ENCODE measurements around the gene NAPG.

The NAPG gene

DNA sequence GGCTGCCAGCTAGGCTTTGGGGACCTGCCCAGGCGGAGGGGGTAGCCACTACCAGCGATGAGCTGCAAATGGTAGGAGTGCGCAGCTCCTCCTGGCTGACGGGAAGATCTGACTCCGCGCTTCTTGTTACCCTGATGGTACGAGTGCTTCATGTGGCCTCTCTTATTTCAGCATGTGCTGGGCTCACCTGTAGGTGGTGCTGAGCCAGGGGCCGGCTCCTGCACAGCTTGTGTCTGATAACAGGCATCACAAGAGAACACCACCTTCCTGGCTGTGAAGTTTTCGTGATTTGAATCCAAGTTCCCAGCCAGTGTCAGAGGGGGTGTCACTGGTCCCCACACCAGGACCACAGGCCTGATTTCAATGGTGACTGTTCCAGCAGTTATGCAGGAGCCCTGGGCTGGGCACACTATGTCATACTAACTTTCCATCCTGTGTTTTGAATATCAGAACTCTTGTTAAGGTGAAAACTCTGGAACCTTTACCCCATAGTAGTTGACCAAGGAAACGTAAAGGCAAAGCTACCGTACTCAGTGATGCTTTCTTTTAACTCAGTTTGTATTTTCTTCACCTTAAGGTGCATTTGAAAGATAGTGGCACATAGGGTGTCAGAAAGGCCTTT is 43.4 kb upstream of the NAPG start:
- Histone ChIP-seq H3K27me3 (no peaks in the 10 kb centered on the region), H3K27ac (no peak overlapping the region), H3K36me3 (peaks cover 4 to 38% (median 16%) of the 10 kb centered on the region in 3 donors), H3K9me3 (no peaks in the 10 kb centered on the region), H3K4me3 (no peak overlapping the region), H3K4me1 (peaks cover 0 to 2% (median under 1%) of the 10 kb centered on the region in 4 donors)
- intact Hi-C loops (cut with DNase I; ENCODE audit: low total_unique reads): no loop called here
- DNase-seq: no peak
- TF ChIP-seq, protein P1, sequence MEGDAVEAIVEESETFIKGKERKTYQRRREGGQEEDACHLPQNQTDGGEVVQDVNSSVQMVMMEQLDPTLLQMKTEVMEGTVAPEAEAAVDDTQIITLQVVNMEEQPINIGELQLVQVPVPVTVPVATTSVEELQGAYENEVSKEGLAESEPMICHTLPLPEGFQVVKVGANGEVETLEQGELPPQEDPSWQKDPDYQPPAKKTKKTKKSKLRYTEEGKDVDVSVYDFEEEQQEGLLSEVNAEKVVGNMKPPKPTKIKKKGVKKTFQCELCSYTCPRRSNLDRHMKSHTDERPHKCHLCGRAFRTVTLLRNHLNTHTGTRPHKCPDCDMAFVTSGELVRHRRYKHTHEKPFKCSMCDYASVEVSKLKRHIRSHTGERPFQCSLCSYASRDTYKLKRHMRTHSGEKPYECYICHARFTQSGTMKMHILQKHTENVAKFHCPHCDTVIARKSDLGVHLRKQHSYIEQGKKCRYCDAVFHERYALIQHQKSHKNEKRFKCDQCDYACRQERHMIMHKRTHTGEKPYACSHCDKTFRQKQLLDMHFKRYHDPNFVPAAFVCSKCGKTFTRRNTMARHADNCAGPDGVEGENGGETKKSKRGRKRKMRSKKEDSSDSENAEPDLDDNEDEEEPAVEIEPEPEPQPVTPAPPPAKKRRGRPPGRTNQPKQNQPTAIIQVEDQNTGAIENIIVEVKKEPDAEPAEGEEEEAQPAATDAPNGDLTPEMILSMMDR (IDR thresholded peaks at IDR 0.05): no peak

DNA sequence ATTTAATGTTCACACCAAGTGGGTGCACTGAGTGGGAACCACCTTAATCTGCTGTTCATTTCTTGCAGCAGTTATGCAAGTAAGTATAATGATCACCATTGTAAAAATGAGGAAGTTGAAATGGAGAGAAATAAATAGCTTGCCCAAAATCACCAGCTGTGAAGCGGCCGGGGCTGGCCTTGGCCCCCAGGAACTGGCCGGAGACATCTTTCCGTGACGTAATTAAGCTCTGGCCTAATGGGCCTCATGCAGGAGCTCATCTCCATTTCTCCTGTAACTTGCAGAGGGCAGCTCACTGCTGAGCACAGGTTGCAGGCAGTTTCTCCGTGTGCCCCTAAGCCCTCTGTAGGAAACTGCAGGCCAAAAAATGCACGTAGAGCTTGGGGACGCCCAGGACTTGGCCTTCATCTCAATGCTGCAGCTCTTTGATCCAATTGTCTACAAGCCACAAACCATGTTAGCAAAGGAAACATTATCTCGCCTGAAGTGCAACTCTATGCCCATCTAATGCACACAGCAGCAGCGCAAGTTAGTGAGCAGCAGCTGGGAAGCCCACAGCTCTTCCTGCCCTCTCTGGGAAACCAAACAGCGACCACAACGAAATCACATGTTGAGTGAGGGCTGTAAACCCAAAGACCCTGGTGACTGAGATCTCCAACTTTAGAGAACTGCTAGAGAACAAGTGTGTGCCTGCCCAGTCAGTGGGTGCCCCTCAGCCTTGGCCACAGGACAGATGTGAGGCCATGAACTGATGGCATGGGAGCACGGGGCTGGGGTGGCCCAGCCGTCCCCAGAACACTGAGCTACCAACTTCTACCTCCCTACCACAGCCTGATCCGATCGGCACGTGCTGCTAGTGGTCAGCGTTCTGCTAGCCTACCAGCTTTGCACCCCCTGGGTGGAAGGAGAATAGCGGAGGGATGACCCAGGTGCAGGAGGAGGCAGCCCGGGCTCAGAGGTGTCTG is 42.6 kb upstream of the NAPG start:
- H3K4me1 ChIP-seq: no peaks in the 10 kb centered on the region
- no peak overlapping the region for H3K27ac ChIP-seq
- TF ChIP-seq, protein P1 (IDR thresholded peaks at IDR 0.05): no peak
- H3K4me3 ChIP-seq: no peak overlapping the region
- no peaks in the 10 kb centered on the region for H3K27me3 ChIP-seq
- H3K36me3 ChIP-seq: peaks cover 12 to 46% (median 24%) of the 10 kb centered on the region in 3 donors
- H3K9me3 ChIP-seq: no peaks in the 10 kb centered on the region
- intact Hi-C loops (cut with DNase I; ENCODE audit: low total_unique reads): no loop called here
- no peak for DNase-seq

GRCh38 chr18:10485475-10485874 is 40.4 kb upstream of the NAPG start:
- Histone ChIP-seq H3K36me3 (peaks cover 24 to 57% (median 32%) of the 10 kb centered on the region in 3 donors), H3K27me3 (no peaks in the 10 kb centered on the region), H3K4me1 (no peaks in the 10 kb centered on the region), H3K27ac (no peak overlapping the region), H3K9me3 (no peaks in the 10 kb centered on the region), H3K4me3 (no peak overlapping the region)
- DNase-seq: no peak
- TF ChIP-seq, protein P1 (IDR thresholded peaks at IDR 0.05): no peak
- intact Hi-C loops (cut with DNase I; ENCODE audit: low total_unique reads): no loop called here

DNA sequence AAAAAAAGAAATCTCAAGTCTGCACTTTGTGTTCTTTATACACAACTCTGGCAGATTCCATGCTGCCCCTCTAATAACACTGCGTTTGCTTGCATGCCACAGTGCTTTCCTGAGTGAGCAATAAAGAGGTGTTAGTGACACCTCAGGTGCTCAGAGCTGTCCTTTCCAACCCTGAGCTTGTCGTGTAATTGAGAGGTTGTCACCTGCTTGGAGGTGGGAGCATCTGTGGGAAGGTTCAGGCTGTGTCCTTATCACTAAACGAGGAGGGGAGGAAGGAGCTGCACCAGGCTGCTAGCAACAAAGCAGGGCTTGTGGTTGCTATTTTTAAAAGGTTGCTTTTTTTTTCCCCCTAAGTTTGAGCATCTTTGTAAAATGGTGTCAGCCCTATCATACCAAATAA is 39.5 kb upstream of the NAPG start:
- no peak overlapping the region for H3K4me3 ChIP-seq
- TF ChIP-seq, protein P1 (IDR thresholded peaks at IDR 0.05): no peak
- no peaks in the 10 kb centered on the region for H3K27me3 ChIP-seq
- intact Hi-C loops (cut with DNase I; ENCODE audit: low total_unique reads): no loop called here
- H3K27ac ChIP-seq: no peak overlapping the region
- peaks cover 24 to 57% (median 32%) of the 10 kb centered on the region in 3 donors for H3K36me3 ChIP-seq
- no peaks in the 10 kb centered on the region for H3K9me3 ChIP-seq
- no peak for DNase-seq
- no peaks in the 10 kb centered on the region for H3K4me1 ChIP-seq

- Histone ChIP-seq H3K27me3 (no peaks in the 10 kb centered on the region), H3K27ac (no peak overlapping the region), H3K4me1 (no peaks in the 10 kb centered on the region), H3K9me3 (no peaks in the 10 kb centered on the region), H3K36me3 (peaks cover 24 to 57% (median 32%) of the 10 kb centered on the region in 3 donors), H3K4me3 (no peak overlapping the region)
- intact Hi-C loops (cut with DNase I; ENCODE audit: low total_unique reads): no loop called here
- DNase-seq: no peak
- TF ChIP-seq, protein P1 (IDR thresholded peaks at IDR 0.05): no peak
These were observed 38.7 kb upstream of the NAPG start for GRCh38 chr18:10487154-10487553.

Data from tibial artery (tissue), 4 donors.